Stimulated activated CD4-positive, alpha-beta T cell treated with anti-CD3 and anti-CD28 coated beads, Interleukin-4, amount 100 ng/mL, for 1 hour (primary cell): ENCODE data around the gene KIF2C.
"Not testable (repeated sequence)": the region's sequence is repeated elsewhere in the genome, so short reads cannot be mapped to it uniquely, and the experiment has no call there.

ENCODE experiments used
- DNase-seq: peaks from one replicate; pipeline ENCODE4 v3.0.0-alpha.2; 2020

The KIF2C gene

DNA sequence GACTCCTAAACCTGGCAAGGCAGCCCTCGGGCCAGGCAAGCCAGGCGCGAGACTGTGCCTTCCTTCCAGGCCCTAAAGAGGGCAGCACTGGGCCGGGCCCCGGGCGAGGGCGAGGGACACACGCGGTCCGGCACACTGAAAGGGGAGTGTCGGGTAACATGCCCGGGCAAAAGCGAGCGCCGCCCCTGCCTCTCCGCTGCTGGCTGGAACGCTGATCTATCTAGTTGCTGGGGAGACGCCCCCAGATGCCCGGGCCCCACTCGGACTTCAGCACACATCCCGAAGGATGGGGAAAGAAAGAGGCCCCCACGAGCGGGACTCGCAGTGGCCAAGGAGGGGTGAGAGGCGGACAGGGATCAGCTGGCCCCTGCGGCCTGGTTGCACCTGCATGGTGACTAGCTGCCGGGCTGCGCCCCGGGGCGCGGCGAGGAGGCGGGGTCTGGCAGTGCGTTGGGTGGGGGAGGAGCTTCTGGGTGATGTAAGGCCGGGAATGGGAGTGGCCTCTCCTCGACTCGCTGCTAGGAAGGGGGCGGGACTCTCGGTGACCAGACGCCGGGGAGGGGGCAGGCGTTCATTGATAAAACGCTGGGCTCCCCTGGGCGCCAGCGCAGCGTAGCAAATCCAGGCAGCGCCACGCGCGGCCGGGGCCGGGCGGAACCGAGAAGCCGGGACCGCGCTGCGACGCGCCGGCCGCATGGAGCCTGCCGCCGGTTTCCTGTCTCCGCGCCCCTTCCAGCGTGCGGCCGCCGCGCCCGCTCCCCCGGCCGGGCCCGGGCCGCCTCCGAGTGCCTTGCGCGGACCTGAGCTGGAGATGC is 60.3 kb downstream of the KIF2C start, which contains the start of gene PLK3:
Gene PLK3, plus strand, starts transcription at position 608 of the 815 bp plus-strand sequence. Its CDS starts 87 bp downstream, at position 695.
- peak; percentile 97 for DNase-seq

DNA sequence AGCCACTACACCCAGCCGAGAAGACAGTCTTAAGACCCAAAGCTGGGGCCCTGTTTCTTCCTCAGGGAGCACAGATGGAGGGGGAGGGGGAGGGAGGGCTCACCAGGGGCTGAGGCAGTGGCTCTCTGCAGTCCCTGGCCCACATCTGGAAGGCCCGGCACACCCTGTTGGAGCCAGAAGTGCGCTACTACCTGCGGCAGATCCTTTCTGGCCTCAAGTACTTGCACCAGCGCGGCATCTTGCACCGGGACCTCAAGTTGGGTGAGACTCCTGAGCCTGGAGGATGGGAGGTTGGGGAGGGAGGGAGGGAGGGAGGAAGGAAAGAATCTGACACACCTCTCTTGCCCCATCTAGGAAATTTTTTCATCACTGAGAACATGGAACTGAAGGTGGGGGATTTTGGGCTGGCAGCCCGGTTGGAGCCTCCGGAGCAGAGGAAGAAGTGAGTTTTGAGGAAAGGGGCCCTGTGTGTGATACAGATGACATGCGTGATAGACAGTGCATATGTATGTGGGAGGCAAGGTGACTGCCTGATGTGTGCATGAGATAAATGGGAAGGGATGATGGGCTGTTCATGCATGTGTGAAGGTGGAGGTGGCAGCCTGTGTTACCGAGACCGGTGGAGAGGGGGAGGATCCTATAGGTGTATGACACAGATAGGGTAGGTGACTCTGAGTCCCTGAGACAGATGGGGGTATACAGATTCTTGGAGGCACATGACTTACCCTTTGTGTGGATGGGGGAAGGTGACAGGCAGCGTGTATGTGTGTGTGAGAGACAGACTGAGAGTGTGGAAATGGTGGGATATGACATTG is 62.1 kb downstream of the KIF2C start:
- DNase-seq, result peak; percentile 58

DNA sequence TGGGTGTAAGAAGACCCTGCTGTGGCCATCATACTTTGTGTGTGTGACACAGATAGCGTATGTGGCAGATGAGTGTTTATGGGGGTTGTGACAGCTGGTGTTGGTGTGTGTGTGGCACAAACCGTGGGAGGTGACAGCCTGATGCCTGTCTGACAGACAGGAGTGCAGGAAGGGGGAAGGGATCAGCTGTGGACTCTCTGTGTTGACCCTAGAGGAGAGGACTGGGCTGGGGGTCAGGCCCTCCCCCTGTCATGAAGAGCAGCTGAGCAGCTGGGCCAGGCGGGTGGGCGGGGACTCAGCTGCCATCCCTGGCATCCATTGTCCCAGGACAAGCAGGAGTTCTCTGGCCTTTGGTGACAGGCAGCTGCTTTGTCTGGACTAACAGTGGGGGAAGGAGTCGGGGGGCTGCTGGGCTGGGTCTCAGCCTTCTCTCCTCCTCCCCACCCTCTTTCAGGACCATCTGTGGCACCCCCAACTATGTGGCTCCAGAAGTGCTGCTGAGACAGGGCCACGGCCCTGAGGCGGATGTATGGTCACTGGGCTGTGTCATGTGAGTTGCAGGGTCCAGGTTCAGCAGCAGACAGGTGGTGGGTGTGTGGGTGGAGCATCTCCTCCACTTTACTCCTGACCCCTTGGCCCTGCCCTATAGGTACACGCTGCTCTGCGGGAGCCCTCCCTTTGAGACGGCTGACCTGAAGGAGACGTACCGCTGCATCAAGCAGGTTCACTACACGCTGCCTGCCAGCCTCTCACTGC is 62.8 kb downstream of the KIF2C start:
- peak; percentile 25 for DNase-seq

DNA sequence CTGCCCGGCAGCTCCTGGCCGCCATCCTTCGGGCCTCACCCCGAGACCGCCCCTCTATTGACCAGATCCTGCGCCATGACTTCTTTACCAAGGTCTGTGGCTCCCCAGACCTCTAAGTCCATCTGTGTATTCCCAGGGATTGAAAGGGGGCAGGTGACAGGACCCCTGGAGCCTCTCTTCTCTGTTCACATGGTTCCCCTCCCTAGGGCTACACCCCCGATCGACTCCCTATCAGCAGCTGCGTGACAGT is 63.4 kb downstream of the KIF2C start:
- DNase-seq, result no peak

DNA sequence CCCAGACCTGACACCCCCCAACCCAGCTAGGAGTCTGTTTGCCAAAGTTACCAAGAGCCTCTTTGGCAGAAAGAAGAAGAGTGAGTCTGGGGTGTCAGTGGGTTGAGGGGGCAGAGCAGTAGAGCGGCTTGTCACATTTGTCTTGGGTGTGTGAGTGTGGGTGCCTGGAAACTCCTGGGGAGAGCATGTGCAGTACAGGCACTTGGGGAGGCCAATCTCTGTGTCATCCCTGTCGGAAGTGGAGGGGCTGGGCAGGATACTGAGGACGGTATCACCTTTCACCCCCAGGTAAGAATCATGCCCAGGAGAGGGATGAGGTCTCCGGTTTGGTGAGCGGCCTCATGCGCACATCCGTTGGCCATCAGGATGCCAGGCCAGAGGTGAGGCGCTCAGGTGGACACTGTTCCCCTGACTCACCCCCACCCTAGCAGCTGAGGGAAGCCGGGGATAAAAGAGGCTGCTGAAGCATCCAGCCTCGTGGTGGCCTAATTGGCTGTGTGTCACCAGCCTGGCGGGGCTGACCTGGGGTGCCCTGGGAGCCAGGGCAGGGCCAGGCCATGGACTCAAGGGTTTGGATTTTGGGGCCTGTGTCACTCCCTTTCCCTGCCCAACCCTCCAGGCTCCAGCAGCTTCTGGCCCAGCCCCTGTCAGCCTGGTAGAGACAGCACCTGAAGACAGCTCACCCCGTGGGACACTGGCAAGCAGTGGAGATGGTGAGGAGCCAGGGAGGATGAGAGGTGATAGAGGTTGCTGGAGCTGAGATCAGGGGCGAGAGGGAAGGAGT is 63.9 kb downstream of the KIF2C start:
- DNase-seq, result peak; percentile 12

DNA sequence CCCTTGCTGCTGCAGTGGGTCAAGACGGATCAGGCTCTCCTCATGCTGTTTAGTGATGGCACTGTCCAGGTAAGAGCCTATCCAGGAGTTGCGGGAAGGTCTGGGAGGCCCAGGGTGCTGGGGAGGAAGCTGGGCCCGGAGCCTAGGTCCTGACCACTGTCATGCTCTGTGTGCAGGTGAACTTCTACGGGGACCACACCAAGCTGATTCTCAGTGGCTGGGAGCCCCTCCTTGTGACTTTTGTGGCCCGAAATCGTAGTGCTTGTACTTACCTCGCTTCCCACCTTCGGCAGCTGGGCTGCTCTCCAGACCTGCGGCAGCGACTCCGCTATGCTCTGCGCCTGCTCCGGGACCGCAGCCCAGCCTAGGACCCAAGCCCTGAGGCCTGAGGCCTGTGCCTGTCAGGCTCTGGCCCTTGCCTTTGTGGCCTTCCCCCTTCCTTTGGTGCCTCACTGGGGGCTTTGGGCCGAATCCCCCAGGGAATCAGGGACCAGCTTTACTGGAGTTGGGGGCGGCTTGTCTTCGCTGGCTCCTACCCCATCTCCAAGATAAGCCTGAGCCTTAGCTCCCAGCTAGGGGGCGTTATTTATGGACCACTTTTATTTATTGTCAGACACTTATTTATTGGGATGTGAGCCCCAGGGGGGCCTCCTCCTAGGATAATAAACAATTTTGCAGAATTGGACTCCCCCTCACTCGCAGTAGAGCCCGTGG is 65.8 kb downstream of the KIF2C start:
- no peak for DNase-seq

DNA sequence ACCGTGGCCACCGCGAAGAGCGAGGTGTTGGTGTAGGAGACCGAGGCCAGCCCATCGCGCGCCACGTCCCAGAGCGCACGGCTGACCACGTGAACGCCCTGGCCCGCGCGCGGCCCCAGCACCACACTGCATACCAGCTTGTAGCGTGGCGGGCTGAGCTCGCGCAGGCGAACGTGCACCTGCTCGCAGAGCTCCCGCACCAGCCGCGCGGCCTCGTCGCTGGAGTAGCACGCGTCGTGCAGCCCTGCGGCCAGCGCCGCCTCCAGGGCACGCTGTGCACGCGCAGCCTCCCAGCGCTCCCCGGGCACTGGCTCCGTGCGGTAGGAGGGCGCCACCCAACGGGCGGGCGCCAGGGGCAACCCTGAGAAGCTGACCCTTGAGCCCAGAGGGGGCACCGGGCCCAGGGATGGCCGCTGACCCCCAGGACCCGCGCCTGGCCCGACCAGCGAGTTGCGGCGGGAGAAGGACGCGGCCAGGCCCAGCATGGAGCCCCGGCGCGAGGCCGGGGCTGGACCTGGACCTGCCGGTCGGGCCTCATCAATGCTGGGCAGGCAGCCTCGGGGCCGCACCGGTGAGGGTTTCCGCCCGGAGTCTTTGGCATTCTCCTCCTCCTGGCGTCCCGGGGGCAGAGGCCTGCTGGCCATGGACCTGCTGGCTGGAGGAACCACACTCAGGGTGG is 66.5 kb downstream of the KIF2C start:
- DNase-seq, result no peak

DNA sequence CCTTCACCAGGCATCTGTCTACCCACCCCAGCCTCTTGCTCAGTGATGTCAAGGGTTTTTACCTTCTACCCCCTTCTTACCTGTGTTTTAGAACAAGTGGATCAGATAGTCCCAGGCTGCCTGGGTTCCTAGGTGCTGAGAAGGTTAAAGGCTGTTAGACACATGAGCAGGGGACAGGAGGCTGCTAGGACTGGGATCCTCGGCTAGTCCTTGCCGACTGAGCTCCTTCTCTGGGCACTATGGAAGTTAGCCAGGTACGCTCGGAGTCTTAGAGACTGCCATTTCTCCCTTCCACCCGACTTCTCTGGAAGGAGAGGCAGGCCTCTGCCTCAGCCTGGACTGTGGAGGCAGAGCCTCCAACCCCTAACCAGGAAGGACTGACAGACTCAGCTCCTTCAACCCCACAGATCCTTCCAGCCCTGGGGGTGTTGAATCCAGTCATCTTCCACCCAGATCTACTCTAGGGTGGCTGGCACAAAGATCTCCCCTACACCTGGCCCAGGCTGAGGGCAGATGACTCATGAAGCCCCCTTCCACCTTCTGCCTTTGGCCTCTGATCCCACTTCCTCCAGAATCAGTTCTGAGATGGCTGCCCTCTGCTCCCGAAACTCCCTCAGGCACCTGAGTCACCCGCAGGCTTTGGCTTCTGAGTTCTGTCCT is 67.2 kb downstream of the KIF2C start, which contains the start of gene DYNLT4:
Gene DYNLT4, minus strand, starts transcription at position 648 of the 660 bp plus-strand sequence. CDS start 683 bp downstream, outside the sequence.
- DNase-seq, result no peak

DNA sequence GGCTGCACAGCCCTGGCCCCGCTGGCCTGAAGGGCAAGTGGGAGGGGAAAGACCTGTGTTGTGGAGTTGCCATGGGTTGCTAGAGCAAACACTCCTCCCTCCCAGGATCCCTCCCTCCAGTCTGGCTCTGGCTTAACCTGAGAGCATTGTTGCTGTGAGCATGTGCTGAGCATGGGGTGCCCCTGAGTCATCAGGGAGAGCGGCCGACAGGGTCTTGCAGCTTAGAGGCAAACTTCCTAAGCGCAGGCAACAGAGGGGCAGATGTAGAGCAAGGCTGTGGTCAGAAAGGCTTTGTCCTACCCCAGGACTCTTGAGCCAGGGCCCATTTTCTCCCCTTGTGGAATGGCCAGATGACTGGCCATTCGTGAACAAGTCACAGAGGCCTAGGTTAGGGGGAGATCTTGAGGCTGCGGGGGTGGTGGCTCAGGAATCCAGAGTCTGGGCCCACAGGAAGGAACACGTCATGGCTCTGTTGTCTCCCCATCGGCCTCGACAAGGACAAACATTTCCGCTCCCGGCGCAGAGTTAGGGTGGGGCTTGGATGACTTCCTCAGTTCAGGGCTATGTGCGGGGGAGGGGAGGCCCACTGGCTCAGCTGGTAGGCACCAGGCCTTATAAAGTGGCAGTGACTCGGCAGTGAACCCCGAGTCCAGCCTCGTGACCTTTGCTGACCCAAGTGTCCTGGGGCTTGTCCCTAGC is 67.9 kb downstream of the KIF2C start:
- peak; percentile 82 for DNase-seq

DNA sequence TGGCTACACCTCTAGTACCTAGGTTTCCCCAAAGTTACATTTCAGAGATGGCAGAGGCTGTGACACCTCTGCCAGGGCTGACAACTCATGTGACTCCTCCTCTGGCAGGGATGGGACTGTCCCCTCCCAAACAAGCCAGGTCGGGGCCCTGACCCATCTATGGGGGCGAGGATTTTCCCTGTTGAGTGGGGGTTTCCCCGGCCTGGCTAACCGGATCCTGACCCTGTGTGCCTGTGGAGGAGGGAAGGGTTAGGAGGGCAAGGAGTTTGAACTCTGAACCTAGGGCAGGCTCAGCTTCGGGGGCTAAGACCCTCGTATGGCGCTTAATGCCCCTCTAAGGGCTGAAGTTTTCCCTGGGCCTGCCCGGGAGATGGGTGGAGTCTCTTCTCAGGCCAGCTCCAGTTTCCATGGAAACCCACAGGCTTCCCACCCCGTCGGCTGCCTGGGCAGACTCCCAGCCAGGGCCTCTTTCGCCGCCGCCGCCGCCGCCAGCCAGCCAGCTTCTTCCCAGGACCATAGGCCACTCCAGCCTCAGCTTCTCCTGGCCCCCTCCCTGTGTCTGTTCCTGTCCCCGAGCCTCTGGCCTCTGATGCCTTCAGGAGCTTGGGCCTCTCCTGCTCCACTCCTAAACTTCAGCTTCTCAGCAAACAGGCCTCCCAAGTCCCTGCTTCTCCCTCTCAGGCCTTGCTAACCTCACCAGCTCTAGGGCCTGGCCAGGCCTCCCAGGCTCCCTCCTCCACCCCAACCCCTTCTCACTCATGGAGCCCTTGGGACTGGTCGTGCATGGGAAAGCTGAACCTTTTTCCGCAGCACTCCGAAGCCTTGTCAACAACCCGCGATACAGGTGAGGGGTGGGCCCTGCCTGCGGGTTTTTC is 68.7 kb downstream of the KIF2C start, which contains the start of gene BTBD19:
Gene BTBD19, plus strand, starts transcription at position 461 of the 875 bp plus-strand sequence. Its CDS starts 298 bp downstream, at position 759.
- peak; percentile 79 for DNase-seq

DNA sequence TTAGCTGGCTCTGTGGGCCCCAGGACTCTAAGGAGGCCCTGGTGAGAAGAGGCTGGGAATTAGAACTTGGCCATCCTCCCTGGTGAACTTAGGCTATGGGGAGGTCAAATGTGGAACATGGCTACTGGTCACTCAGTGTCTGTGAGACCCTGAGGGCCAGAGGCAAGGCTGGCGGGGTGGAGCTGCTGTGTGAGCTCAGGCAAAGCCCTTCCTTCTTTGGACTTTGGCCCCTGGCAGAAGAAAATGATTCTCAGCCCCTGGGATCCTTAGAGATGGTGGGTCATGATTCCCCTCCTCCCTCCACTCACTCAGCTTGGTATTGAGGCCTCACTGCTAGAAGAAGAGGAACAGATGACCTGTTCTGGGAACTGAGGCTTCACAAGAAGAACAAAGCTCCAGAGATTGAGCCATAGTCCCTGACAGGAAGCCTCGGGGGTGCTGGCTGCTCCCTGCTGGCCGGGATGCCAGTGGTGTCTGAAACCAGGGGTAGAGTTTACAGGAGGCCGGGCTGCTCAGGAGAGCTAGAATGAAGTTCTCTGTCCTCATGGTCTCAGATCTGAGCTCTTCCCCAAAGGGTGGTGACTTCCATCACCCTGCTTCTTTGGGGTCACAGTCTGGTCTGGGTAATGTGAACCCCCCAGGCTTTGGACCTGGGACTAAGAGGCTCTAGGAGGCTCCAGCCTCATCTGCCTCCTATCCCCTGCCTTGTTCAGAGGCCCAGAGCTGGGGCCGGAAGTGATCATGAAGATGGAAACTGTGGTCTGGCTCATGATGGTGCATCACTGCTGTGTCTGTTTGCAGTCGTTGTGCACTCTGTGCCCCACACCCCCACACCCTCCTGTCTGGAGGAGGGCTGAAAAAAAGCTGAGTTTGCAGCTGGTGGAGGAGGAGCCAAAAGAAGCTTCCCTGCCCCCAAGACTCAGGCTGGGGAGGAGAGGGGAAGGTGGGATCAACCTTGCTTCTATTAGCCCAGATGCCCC is 69.6 kb downstream of the KIF2C start:
- peak; percentile 81 for DNase-seq

DNA sequence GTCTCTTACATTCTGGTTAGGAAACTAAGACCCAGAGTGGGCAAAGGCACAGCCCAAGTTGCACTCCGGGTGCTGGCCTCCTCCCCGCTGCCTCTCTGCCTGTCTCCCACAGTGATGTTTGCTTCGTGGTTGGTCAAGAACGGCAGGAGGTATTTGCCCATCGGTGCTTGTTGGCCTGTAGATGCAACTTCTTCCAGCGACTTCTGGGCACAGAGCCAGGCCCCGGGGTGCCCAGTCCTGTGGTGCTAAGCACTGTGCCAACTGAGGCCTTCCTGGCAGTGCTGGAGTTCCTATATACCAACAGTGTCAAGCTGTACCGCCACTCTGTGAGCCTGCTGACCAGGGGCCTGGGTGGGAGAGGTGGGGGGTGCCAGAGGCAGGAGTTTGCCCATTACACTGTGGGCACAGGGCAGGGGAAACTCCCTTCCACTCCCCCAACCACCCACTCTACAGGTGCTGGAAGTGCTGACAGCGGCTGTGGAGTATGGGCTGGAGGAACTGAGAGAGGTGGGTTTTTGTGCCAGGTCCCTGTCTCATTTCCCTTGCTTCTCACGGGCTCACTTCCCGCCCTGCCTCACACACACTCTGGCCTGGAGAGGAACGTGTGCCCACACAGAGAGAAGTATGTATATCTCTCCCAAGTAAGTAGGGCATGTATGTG is 70.6 kb downstream of the KIF2C start:
- DNase-seq, result peak; percentile 49

DNA sequence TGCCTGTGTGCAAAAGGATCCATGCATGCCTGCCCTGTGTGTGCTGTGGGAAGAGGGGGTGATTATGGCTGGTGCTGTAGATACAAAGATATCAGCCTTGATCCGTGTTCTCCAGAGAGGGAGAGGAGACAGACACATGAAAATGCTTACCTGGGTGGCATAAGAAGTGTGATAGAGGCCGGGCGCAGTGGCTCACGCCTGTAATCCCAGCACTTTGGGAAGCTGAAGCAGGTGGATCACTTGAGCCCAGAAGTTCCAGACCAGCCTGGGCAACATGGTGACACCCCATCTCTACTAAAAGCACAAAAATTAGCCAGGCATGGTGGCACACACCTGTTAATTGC is 71.1 kb downstream of the KIF2C start:
- not testable (repeated sequence) for DNase-seq

DNA sequence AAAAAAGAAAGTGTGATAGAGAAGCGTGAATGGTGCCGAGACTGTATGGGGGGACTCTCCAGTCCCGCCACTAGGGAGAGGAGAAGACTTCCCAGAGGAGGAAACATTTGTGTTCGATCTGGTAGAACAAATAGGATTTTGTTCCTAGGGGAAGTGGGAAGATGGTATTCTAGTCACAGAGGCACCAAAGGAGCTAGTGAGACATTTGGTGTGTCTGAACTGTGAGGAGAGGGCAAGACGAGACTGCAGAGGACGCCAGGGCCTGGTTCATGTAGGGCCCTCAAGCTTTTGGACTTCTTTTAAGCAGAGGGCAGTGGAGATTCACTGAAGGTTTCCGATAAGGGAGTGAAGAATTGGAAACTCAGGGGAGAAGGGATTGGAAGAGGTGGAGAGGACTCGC is 71.6 kb downstream of the KIF2C start:
- DNase-seq, result no peak

DNA sequence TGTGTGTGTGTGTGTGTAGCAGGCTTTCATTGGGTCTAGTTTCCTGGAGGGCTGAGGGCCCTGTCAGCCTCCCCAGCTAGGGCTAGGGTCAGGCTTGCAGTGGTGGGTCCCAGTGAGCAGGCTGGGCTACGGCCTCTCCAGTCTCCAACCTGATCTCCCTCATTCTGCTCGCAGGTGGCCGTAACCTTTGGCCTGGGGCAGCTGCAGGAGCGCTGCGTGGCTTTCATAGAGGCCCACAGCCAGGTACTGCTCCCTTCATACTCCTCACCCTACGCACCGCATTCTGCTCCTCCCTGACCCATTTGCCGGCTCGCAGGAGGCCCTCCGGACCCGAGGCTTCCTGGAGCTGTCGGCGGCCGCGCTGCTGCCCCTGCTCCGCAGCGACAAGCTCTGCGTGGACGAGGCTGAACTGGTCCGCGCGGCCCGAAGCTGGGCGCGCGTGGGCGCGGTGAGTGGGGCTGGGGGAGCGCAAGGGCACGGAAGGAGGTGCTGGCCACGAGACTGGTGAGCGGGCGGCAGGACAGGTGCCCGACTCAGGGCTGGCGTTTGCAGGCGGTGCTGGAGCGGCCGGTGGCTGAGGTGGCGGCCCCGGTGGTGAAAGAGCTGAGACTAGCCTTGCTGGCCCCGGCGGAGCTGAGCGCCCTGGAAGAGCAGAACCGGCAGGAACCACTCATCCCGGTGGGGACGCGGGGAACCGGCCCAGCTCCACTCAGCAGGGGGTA is 73.3 kb downstream of the KIF2C start:
- no peak for DNase-seq

DNA sequence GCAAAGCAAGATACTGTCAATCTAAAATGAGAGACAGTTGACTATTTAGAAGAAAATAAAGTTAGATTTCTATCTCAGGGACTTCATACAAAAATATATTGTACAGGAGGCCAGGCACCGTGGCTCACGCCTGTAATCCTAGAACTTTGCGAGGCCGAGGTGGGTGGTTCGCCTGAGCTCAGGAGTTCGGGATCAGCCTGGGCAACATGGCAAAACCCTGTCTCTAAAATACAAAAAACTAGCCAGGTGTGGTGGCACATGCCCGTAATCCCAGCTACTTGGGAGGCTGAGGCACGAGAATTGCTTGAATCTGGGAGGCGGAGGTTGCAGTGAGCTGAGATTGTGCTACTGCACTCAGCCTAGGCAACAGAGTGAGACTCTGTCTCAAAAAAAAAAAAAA is 76.3 kb downstream of the KIF2C start:
- not testable (repeated sequence) for DNase-seq
